HG03460 (cell line): Measurements from ENCODE around the gene CYP4A22.
"Not testable (repeated sequence)": the region's sequence is repeated elsewhere in the genome, so short reads cannot be mapped to it uniquely, and the experiment has no call there.

ENCODE experiments used
- ATAC-seq: cut with Tn5 transposase; IDR thresholded peaks from one replicate; pipeline ENCODE4 v1.9.1; 2021; ENCODE audit not compliant: unreplicated experiment

The CYP4A22 gene

DNA sequence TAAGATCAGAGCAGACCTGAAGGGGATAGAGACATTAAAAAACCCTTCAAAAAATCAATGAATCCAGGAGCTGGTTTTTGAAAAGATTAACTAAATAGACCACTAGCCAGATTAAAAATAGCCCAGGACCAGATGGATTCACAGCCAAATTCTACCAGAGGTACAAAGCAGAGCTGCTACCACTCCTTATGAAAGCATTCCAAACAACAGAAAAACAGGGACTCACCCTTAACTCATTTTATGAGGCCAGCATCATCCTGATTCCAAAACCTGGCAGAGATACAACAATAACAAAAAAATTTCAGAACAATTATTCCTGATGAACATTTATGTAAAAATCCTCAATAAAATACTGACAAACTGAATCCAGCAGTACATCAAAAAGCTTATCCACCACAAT lies 19.2 kb downstream of the CYP4A22 start:
- not testable (repeated sequence) for ATAC-seq

DNA sequence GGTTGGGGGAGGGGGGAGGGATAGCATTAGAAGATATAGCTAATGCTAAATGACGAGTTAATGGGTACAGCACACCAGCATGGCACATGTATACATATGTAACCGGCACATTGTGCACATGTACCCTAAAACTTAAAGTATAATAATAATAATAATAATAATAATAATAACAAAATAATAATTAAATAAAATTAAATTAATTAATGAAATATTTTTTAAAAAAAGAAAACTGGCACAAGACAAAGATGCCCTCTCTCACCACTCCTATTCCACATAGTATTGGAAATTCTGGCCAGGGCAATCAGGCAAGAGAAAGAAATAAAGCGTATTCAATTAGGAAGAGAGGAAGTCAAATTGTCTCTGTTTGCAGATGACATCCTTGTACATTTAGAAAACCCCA lies 20.7 kb downstream of the CYP4A22 start:
- not testable (repeated sequence) for ATAC-seq

- ATAC-seq = no peak
Observed at GRCh38 chr1:47160716-47161115, 23.5 kb downstream of the CYP4A22 start.

- no peak for ATAC-seq
Observed at GRCh38 chr1:47161298-47162040, 24.2 kb downstream of the CYP4A22 start.

DNA sequence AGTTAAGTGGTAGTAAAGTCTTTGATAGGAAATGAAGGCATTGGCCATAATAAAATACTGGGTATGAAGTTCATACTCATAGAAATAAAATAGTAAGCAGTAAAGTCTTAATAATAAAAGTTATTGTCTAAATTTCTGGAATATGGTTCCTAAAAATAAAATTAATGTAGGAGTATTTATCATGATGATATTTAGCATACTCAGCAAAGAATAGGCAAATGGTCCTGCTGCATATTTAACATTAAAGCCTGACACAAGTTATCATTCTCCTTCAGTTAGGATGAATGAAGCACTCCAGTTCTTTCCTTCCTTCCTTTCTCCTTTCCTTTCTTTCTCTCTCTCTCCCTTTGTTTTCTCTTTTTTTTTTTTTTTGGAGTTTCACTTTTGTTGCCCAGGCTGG lies 27.3 kb downstream of the CYP4A22 start:
- no peak for ATAC-seq

DNA sequence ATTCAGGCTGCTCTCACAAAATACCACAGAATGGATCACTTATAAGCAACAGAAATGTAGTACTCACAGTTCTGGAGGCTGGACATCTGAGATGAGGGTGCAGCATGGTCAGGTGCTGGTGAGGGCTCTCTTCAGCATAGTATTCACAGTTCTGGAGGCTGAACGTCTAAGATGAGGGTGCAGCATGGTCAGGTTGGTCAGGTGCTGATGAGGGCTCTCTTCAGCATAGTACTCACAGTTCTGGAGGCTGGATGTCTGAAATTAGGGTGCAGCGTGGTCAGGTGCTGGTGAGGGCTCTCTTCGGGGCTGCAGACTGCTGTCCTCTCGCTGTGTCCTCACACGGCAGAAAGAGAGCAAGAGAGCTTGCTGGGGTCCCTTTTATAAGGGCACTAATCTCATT lies 35.5 kb downstream of the CYP4A22 start:
- no peak for ATAC-seq

DNA sequence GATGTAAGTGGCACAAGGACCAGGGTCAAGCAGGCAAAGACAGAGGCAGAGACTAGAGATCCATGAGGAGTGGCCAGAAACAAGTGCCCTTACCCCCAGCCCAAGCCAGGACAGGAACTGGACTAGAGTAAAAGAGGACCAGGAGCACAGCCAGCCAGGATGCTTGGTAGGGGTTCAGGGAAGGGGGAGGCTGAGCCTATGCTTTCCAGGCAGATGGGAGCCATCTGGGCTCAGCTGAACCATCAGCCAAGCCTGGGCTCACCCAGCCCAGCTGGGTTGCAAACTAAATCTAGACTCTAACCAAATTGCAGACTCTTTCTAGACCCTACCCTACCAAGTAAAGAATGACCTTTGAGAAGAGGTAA lies 37.4 kb downstream of the CYP4A22 start:
- ATAC-seq = no peak

GRCh38 chr1:47175227-47175934 lies 38.1 kb downstream of the CYP4A22 start:
- no peak for ATAC-seq

GRCh38 chr1:47178020-47178419 lies 40.8 kb downstream of the CYP4A22 start:
- ATAC-seq = no peak

DNA sequence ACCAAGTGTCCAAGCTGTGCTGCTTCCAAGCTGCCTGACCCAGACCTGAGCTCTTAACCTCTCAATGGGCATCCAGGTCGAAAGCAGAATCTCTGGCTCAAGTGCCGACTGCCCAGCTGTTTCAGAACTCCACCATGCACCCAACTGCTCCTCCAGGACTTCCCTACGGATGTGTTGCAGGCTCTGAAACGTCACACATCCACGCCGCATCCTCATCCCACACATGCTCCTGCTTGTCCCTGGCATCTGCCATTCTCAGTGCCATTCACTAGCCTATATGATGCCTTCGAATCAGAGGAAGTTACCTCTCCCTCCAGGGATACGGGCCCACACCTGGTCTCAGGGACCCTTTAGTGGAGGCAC lies 41.4 kb downstream of the CYP4A22 start:
- ATAC-seq = no peak

DNA sequence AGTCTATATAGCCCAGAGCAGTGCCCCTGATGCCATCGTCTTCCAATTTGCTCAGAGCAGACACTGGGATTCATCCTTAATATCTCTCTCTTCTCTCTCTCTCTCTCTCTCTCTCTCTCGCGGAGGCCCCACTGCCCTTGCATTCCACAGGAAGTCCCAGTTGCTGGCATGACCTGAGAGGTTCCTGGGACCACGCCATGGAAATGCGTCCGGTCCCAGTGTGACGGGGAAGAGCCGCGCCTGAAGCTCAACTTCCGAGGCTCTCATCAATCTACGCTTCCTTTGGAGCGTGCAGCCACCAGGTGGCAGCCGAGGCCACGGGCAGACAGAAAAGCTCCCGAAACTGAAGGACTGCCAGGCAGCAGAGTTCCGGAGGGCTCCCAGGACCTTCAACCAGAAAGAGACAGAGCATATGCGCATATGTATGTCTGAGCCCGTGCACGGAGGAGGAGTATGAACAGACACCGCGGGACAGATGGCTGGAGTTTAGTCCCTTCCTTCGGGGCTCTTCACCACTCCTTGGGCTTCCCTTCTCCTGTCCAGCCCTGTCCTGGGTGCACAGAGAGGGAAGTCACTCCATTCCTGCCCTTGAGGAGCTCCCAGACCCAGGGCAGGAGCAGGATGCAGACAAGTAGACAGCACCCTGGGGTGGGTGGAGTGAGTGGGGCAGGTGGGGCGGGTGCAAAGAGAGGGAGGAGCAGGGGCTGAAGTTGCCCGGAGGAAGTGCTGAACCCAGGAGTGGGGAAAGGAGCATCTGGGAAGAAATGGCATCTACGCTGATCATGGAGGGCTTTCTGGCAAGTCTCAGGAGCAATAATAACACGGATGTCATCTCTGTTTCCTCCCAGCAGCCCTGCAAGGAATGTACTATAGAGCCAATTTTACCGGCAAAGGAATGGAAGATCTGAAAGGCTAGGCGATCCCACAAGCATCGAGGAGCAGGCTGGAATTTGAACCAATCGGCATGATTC lies 42.1 kb downstream of the CYP4A22 start:
- ATAC-seq = peak; percentile 92

DNA sequence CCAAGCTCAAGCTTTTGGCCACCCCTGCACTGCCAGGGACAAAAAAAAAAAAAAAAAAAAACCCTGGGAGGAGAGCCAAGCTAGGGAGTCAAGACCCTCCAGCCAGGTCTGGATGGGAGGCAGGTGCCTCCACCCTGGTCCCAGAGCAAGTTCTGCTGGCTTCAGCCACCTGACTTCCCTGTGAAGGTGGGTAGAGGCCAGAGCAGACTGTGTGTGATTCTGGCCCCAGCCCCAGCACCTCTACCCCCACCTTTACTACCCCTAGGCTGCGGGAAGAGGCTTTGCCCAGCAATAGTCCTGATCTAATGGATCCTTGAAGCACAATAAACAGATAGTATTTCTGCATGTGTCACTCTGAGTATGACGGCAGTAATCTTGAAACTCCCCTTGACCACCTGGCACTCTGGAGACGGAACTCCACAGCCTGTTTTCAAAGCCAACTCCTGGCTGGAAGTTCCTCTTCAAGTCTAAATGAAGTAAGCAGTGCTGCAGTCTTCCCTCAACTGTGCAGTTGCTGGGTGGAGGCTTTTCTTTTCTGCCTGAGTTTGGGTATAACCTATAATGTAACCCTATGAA lies 42.8 kb downstream of the CYP4A22 start:
- ATAC-seq = no peak

DNA sequence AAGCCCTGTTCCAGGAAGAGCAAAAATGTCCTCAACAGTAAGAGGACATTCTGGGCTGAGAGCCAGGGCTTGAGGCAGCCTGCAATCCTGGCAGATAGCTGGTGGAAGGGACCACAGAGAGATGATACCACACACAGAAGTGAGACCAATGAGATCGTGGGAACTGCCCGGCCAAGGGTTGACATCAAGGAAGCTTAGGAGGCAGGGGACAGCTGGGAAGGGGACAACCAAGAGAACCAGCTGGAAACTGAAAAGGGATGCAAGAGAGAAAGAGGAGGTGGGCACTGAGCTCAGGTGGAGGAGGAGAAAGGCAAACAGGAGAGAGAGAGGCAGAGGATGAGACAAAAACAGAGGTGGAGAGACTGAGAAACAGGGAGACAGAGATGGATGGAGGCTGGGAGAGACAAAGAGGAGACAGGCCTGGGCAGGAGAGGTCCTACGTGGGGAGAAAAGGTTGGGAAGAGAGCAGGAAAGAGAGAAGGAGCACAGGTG lies 43.4 kb downstream of the CYP4A22 start:
- no peak for ATAC-seq

GRCh38 chr1:47181095-47181954 lies 44.1 kb downstream of the CYP4A22 start:
- no peak for ATAC-seq

DNA sequence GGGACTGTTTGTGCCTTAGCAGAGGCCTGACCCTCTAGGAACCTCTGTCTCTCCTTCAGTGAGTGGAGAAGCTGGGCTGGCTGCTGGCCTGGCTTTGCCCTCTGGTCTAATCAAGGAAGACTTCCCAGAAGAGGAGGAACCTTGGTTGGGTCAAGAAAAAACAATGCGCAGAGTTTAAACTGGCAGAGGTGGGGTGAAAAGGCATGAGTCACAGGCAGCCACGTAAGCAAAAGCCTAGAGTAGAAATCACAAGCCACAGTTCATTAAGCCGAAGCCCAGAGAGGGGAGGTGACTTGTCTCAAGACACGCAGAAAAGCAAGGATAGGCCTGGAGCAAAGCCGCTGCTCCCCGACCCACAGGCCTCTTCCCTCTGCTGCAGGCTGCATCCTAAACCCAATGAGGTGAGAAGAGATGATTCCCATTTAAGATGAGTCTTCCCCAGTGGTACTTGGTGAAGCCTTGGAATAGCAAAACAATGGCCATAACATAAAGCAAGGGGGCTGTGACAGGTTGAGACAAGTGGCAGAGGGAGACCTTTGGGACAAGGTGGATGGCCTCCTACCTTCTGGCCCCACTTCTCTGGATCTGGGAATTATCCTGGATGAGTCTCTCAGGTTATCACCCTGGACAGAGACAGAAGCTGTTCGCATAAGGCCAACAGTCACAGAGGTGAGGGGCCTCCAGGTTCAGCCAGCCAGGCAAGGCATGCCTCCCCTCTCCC lies 44.9 kb downstream of the CYP4A22 start:
- no peak for ATAC-seq

DNA sequence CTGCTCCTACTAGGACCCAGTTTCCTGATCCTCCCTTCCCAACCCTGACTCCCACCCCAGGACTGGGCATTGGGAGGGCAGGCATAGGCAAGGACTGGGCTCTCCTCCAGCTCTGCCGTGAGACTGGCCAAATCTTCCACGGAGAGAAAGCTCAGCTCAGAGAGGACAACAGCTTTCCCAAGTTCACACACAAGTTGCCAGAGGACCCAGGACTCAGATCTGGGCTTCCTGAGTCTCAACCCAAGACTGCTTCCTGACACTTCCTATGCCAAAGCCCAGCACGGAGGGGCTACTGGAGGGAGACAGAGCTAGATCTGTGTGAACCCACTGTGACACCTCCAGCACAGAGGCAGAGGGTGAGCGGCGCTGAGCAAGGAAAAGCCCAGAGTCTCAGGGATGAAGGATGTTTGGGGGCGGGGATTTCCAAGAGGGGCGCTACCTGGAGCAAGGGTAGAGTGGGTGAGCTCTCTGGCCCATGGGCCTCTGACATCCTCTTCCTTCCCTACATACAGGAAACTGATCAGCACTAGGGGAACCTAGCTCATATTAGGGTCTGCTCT lies 45.5 kb downstream of the CYP4A22 start:
- ATAC-seq = no peak

- ATAC-seq = no peak
Observed at GRCh38 chr1:47183308-47184089, 46.3 kb downstream of the CYP4A22 start.

DNA sequence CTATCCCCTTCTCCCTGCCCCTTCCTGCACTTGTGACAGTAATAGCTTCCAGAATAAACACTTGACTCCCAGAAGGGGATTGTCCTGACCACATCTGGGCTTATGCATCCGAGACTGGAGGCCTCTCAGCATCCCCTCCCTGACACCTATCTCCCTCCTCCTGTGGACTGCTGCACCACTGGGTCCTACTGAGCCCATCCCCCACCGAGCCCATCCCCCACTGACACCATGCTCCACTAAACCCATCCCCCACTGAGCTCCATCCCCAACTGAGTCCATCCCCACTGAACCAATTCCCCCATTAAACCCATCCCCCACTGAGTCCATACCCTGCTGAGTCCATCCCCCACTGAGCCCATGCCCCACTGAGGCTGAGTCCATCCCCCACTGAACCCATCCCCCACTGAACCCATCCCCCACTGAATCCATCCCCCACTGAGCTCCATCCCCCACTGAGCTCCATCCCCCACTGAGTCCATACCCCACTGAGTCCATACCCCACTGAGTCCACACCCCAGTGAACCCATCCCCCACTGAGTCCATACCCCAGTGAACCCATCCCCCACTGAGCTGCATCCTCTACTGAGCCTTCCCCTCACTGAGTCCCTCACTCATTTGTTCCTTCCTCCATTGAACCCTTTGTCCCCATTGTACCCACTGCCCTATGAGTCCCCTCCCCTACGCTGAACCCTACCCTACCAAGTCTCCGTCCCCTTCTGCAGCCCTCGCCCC lies 47.0 kb downstream of the CYP4A22 start:
- ATAC-seq = no peak
